SU-DHL-6 (cell line): ENCODE results near the gene CNOT1.

Experiments
- CTCF ChIP-seq: fragments of 200-600 bp; sonication (generic); IDR thresholded peaks from one replicate; pipeline ENCODE4 v1.5.1; 2017; ENCODE audit warnings: antibody characterized with exemption, mild to moderate bottlenecking, low read length, moderate library complexity; ENCODE audit not compliant: insufficient read depth, poor library complexity, severe bottlenecking
- EZH2phosphoT487 ChIP-seq: fragments of 200-600 bp; sonication (generic), shearing (Covaris generic); conservative IDR thresholded peaks from 2 replicates; pipeline ENCODE4 v1.6.1; 2018; ENCODE audit warnings: mild to moderate bottlenecking, antibody characterized with exemption, low read length, moderate library complexity, mixed read lengths

- TF ChIP-seq CTCF: no peak
- no peak for TF ChIP-seq EZH2phosphoT487
These were observed 92.3 kb downstream of the CNOT1 start for GRCh38 chr16:58537124-58537906.
